HG02623 (cell line): ENCODE data around the gene KLK3.
"Not testable (repeated sequence)": the region's sequence is repeated elsewhere in the genome, so short reads cannot be mapped to it uniquely, and the experiment has no call there.

Experiments used
- ATAC-seq: cut with Tn5 transposase; IDR thresholded peaks from one replicate; pipeline ENCODE4 v1.9.1; 2021; ENCODE audit warnings: moderate library complexity; ENCODE audit not compliant: unreplicated experiment

KLK3 gene

DNA sequence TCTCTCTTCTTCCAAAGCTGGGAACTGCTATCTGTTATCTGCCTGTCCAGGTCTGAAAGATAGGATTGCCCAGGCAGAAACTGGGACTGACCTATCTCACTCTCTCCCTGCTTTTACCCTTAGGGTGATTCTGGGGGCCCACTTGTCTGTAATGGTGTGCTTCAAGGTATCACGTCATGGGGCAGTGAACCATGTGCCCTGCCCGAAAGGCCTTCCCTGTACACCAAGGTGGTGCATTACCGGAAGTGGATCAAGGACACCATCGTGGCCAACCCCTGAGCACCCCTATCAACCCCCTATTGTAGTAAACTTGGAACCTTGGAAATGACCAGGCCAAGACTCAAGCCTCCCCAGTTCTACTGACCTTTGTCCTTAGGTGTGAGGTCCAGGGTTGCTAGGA, 5.1 kb downstream of the KLK3 start:
- no peak for ATAC-seq

DNA sequence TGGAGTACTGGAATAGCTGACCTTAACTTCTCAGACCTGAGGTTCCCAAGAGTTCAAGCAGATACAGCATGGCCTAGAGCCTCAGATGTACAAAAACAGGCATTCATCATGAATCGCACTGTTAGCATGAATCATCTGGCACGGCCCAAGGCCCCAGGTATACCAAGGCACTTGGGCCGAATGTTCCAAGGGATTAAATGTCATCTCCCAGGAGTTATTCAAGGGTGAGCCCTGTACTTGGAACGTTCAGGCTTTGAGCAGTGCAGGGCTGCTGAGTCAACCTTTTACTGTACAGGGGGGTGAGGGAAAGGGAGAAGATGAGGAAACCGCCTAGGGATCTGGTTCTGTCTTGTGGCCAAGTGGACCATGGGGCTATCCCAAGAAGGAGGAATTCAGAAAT, 6.3 kb downstream of the KLK3 start:
- no peak for ATAC-seq

DNA sequence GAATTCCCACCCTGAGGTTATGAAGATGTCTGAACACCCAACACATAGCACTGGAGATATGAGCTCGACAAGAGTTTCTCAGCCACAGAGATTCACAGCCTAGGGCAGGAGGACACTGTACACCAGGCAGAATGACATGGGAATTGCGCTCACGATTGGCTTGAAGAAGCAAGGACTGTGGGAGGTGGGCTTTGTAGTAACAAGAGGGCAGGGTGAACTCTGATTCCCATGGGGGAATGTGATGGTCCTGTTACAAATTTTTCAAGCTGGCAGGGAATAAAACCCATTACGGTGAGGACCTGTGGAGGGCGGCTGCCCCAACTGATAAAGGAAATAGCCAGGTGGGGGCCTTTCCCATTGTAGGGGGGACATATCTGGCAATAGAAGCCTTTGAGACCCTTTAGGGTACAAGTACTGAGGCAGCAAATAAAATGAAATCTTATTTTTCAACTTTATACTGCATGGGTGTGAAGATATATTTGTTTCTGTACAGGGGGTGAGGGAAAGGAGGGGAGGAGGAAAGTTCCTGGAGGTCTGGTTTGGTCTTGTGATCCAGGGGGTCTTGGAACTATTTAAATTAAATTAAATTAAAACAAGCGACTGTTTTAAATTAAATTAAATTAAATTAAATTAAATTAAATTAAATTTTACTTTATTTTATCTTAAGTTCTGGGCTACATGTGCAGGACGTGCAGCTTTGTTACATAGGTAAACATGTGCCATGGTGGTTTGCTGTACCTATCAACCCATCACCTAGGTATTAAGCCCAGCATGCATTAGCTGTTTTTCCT, 7.0 kb downstream of the KLK3 start:
- no peak for ATAC-seq

DNA sequence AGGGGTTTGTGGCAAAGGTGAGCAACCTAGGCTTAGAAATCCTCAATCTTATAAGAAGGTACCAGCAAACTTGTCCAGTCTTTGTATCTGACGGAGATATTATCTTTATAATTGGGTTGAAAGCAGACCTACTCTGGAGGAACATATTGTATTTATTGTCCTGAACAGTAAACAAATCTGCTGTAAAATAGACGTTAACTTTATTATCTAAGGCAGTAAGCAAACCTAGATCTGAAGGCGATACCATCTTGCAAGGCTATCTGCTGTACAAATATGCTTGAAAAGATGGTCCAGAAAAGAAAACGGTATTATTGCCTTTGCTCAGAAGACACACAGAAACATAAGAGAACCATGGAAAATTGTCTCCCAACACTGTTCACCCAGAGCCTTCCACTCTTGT, 14.8 kb downstream of the KLK3 start:
- ATAC-seq, result no peak

DNA sequence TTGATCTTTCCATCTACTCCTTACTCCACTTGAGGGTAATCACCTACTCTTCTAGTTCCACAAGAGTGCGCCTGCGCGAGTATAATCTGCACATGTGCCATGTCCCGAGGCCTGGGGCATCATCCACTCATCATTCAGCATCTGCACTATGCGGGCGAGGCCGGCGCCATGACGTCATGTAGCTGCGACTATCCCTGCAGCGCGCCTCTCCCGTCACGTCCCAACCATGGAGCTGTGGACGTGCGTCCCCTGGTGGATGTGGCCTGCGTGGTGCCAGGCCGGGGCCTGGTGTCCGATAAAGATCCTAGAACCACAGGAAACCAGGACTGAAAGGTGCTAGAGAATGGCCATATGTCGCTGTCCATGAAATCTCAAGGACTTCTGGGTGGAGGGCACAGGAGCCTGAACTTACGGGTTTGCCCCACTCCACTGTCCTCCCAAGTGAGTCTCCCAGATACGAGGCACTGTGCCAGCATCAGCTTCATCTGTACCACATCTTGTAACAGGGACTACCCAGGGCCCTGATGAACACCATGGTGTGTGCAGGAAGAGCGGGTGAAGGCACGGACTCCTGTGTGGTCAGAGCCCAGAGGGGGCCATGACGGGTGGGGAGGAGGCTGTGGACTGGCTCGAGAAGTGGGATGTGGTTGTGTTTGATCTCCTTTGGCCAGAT, 15.8 kb downstream of the KLK3 start:
- ATAC-seq, result no peak

DNA sequence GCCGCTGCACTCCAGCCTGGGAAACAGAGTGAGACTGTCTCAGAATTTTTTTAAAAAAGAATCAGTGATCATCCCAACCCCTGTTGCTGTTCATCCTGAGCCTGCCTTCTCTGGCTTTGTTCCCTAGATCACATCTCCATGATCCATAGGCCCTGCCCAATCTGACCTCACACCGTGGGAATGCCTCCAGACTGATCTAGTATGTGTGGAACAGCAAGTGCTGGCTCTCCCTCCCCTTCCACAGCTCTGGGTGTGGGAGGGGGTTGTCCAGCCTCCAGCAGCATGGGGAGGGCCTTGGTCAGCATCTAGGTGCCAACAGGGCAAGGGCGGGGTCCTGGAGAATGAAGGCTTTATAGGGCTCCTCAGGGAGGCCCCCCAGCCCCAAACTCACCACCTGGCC, 18.3 kb downstream of the KLK3 start, which contains the start of gene KLK2:
TSS of gene KLK2 (plus strand) at position 384 of the 400 bp plus-strand sequence. CDS start 35 bp downstream, outside the sequence.
- ATAC-seq, result no peak

DNA sequence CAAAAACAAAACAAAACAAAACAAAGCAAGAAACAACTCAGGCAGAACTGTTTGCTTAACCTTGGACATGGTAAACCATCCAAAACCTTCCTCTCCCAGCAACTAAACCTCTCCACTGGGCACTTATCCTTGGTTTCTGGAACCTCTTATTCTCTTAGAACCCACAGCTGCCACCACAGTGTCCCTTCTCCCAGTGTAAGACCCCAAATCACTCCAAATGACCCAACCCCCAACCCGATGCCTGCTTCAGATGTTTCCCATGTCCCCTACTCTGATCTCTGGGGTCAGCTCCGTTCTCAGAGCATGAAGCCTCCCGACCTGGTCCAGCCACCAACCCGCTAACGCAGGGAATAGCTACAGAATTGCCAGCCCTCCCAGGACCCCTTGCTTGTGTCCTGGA, 19.5 kb downstream of the KLK3 start:
- ATAC-seq, result no peak

DNA sequence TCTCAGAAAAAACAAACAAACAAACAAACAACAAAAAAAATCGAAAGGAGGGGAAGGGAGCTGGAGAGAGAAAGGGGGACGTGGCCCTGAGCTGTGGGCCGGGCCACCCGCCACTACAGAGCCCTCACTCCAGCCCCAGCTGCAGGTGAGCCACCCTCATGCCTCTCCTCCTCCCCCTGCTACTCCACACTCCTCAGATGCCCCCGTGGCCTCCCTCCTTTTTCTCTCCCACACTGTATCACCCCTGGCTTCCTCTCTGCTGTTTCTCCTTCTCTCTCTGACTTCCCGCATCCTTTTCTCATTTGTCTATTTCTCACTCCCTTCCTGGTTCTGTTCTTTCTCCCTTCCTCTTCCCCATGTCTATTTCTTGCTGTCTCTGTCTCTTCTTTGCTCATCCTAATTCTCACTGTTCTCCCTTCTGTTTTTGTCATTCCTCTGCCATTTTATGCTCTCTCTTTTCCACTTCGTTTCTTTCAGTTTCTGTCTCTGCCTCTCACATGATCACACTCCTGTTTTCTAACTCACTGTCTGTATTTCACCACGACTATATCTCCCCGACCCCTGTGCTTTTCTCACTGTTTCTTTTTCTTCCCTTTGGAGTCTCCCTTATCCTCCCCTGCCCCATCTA, 21.2 kb downstream of the KLK3 start:
- ATAC-seq, result no peak

DNA sequence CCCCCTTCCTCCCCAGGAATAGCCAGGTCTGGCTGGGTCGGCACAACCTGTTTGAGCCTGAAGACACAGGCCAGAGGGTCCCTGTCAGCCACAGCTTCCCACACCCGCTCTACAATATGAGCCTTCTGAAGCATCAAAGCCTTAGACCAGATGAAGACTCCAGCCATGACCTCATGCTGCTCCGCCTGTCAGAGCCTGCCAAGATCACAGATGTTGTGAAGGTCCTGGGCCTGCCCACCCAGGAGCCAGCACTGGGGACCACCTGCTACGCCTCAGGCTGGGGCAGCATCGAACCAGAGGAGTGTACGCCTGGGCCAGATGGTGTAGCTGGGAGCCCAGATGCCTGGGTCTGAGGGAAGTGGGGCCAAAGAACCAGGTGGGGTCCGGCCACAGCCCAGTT, 21.7 kb downstream of the KLK3 start:
- no peak for ATAC-seq

DNA sequence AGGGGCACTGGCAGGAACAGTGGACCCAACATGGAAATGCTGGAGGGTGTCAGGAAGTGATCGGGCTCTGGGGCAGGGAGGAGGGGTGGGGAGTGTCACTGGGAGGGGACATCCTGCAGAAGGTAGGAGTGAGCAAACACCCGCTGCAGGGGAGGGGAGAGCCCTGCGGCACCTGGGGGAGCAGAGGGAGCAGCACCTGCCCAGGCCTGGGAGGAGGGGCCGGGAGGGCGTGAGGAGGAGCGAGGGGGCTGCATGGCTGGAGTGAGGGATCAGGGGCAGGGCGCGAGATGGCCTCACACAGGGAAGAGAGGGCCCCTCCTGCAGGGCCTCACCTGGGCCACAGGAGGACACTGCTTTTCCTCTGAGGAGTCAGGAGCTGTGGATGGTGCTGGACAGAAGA, 22.6 kb downstream of the KLK3 start:
- no peak for ATAC-seq

DNA sequence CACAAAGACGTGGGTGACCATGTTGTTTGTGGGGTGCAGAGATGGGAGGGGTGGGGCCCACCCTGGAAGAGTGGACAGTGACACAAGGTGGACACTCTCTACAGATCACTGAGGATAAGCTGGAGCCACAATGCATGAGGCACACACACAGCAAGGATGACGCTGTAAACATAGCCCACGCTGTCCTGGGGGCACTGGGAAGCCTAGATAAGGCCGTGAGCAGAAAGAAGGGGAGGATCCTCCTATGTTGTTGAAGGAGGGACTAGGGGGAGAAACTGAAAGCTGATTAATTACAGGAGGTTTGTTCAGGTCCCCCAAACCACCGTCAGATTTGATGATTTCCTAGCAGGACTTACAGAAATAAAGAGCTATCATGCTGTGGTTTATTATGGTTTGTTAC, 24.1 kb downstream of the KLK3 start:
- no peak for ATAC-seq

DNA sequence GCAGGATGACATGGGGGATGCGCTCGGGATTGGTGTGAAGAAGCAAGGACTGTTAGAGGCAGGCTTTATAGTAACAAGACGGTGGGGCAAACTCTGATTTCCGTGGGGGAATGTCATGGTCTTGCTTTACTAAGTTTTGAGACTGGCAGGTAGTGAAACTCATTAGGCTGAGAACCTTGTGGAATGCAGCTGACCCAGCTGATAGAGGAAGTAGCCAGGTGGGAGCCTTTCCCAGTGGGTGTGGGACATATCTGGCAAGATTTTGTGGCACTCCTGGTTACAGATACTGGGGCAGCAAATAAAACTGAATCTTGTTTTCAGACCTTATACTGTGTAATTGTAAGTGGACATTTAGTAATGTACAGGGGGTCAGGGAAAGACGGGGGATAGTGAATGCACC, 25.5 kb downstream of the KLK3 start:
- ATAC-seq, result no peak

DNA sequence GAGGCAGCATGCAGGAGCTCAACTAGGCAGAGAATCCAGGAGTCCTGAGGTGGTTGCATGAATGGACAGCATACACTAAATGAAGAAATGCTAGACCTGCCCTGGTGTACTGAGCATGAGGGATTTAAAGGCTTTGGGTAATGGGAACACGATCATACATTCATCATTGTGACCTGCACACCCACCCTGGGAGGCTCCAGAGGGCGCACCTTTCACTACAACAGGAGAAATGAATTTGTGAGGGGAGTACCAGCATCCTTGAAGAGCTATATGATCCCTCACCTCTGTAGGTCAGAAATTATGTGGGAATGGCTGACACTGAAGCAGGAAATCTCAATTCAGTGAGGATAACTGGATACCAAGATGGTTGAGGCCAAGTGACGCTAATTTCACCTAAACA, 27.5 kb downstream of the KLK3 start:
- no peak for ATAC-seq

DNA sequence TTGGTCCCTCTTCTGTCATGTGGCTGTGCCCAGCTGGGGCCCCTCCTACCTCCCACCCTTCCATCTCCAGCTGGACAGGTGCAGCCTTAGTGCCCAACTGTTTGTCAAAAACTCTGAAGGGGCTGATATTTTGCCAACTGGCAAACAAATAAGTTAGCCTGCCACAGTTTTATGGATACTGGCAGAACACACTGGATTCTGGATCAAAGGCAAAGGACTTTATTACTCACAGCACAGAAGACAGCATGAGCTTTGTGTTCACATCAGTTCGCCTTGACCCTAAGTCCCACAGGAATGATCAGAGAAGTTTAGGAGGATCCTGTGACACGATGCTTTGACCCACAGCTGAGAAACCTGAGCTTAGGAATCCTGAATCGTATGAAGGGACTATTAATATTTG, 34.9 kb downstream of the KLK3 start:
- ATAC-seq, result no peak

DNA sequence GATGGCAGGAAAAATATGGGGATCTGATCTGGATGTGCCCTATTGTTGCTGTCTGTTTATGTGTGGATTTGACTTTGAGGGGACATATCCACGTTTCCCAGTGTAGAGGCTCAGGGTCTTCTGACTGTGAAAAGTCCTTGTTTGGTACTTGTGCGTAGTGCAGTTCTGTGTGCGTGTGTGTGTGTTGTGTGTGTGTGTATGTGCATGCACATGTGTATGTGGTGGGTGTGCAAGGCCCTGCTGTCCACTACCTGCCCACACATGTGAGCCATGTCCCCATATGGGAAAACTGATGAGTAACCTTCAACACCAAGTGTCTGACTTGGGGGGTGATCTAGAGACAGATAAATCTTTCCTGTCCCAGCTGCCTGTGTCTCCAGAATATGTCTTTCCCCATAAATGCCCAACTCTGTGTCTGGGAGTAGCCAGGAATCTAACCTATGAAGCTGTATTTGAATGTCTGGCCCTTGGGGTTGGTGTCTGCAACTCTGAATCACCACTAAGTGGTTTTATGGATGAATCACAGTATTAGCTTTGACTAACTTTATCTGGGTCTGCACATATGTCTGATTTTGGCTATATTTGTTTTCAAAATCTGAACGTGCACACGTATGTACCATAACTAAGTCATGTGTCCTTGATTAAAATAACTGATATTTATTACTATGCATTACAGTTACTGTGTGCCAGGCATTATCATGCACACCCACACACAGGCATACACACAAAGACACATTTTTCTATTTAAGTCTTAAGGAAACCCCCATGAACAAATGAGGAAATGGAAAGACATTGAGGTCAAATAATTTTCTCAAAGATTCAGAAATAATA, 35.9 kb downstream of the KLK3 start:
- ATAC-seq, result no peak

DNA sequence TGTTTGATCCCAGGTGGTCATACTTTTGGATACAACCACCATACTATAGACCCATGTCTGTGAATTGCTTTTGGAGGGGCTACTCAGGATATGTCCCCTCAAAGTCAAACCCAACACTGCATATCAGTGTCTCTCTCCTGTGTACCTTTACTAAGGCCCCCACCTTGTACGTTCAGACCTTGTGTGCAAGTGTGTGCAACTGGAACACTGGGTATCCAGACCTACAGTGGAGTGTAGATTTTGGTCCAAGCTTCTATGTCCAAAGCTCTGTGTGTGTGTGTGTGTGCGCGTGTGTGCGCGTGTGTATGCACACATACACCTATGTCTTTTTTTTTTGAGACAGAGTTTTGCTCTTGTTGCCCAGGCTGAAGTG, 36.5 kb downstream of the KLK3 start:
- ATAC-seq, result no peak

DNA sequence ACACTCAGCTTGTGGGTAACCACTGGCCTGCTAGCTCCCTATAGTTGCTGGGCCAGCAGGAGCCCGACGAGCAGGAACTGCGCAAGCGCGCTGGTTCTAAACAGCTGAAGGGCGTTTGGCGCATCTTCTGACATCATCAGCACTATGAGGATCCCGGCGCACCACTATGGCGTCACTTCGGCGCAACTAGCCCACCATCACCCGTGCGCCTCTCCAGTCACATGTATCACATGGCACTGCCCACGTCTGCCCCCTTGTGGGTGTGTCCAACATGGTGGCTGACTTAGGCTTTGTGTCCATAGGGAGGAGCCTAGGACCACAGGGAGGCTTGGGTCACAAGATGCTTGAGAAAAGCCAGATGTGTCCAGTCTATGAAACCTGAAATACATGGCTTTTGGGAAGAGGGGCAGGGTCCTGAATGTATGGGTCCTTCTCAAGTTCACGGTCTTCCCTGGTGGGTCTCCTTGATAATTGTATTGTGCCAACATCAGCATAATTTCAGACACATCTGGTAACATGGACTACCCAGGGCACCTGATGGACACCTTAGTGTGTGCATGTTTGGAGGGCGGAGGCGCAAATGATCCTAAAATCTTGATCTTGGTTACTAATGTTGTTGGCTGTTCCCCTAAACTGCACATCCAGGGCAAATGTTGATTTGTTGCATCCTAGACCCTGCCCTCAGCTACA, 38.5 kb downstream of the KLK3 start:
- no peak for ATAC-seq

DNA sequence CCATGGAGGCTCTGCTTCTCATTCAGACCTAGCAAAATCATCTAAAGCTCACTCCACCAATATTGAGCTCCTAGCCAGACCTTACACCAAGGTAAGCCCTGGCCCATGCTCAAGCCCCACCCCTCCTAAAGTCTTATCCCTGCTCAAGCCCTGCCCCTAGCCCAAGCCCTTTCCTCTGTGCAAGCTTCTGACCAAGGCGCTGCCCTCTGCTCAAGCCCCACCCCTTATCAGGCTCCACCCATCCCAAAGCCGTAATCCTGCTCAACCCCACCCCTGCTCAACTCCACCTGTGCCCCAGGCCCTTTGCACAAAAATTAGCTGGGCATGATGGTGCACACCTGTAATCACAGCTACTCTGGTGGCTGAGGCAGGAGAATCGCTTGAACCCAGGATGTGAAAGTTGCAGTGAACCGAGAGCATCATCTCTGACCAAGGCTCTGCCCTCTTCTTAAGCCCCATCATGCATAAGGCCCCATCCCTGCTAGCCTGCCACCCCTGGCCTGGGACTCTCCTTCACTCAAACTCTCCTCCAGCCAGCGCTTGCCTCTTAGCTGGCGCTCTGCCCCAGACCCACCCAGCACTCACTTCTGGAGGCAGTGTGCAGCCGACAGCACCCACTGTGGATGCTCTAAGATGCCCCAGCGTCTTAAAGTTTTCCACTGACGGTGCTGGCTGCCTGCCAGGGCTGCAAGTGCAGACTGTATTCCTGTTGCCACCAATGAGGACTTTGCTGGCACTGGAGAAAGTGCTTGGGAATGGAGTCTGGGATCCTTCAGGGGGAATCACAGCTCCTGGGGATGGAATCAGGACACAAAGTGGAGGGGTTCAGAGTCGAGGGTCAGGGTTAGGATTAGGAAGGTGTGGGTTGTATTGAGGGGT, 40.0 kb downstream of the KLK3 start:
- no peak for ATAC-seq

DNA sequence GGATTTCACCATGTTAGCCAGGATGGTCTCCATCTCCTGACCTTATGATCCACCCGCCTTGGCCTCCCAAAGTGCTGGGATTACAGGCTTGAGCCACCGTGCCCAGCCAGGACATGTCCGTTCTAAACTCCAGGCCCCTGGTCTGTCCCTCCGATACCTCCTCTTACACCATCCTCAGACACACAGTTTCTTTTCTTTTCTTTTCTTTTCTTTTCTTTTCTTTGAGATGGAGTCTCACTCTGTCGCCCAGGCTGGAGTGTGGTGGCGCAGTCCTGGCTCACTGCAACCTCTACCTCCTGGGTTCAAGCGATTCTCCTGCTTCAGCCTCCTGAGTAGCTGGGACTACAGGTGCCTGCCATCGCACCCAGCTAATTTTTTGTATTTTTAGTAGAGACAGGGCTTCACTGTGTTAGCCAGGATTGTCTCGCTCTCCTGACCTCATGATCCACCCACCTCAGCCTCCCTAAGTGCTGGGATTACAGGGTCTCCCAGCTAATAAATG, 41.4 kb downstream of the KLK3 start:
- ATAC-seq, result not testable (repeated sequence)
